GM10266 (cell line): ENCODE data around the gene KCNN3.
A peak's percentile ranks its signal among the peaks of the same experiment; 100 is the strongest.

Experiments
- DNase-seq: peaks from one replicate; pipeline ENCODE4 v3.0.0; 2012; ENCODE audit errors: extremely low spot score
- CTCF ChIP-seq: IDR thresholded peaks from 2 replicates; pipeline ENCODE4 v1.5.1; 2012; ENCODE audit warnings: mild to moderate bottlenecking, low read depth; ENCODE audit not compliant: control insufficient read depth, insufficient read depth; ENCODE audit errors: missing control alignments

KCNN3 gene

GRCh38 chr1:154833209-154833608 is 36.9 kb downstream of the KCNN3 start:
- TF ChIP-seq CTCF = no peak
- DNase-seq = no peak

- no peak for TF ChIP-seq CTCF
- no peak for DNase-seq
These were observed 37.7 kb downstream of the KCNN3 start for GRCh38 chr1:154832384-154832783.

GRCh38 chr1:154831462-154831861 is 38.6 kb downstream of the KCNN3 start:
- no peak for DNase-seq
- TF ChIP-seq CTCF = no peak

GRCh38 chr1:154829062-154829461 is 41.0 kb downstream of the KCNN3 start:
- DNase-seq = no peak
- no peak for TF ChIP-seq CTCF

GRCh38 chr1:154824179-154825000 is 45.7 kb downstream of the KCNN3 start:
- no peak for TF ChIP-seq CTCF
- no peak for DNase-seq

GRCh38 chr1:154822717-154823116 is 47.4 kb downstream of the KCNN3 start:
- peak; percentile 32 for DNase-seq
- TF ChIP-seq CTCF = no peak

- no peak for DNase-seq
- no peak for TF ChIP-seq CTCF
These were observed 47.8 kb downstream of the KCNN3 start for GRCh38 chr1:154822233-154822632.
